Gastroesophageal sphincter (tissue), 3 donors: Measurements from ENCODE around the gene OCA2.
"Not testable (repeated sequence)": the region's sequence is repeated elsewhere in the genome, so short reads cannot be mapped to it uniquely, and the experiment has no call there.

Source experiments
- EP300 ChIP-seq: sonication (generic); formaldehyde crosslinking; IDR thresholded peaks from one replicate; pipeline ENCODE4 v1.6.1; 2017; ENCODE audit warnings: antibody characterized with exemption, mild to moderate bottlenecking
- POLR2A ChIP-seq, 2 donors: fragments of 450-650 bp; IDR thresholded peaks; one replicate each; pipeline ENCODE4 v1.6.1; 2017; ENCODE audit warnings: antibody characterized with exemption in 2 of 2, mild to moderate bottlenecking in 2 of 2, moderate library complexity in 1 of 2
- POLR2AphosphoS5 ChIP-seq: sonication (generic); formaldehyde crosslinking; IDR thresholded peaks from one replicate; pipeline ENCODE4 v1.6.1; 2017; ENCODE audit warnings: antibody characterized with exemption
- TF ChIP-seq, protein P1 (sequence below), 4 experiments: fragments of 200-600 bp in 2 of 4; fragments of 450-650 bp in 2 of 4; sonication (generic) in 1 of 4; IDR thresholded peaks; one replicate each; pipeline ENCODE4 v1.5.1; 2017 to 2019; ENCODE audit warnings: antibody characterized with exemption in 4 of 4, mild to moderate bottlenecking in 2 of 4, moderate library complexity in 2 of 4

DNA sequence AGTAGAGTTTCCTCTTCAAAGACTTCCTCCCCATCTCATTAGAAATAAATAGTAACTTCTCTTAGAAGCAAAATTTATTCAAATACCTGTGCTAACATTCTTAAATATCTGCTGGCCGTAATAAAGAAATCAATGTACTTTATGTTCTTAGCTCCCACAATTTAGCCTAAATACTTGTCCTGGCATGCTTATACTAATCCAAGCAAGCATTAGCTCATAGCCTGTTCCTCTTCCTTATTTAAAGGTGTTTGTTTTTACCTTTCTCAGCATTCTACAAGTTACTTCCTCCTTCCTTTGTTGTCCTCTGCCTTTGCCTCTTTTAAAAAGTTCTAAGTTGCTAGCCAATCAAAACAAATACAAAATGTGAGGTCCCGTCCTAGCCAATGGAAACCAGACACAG lies 90.9 kb downstream of the OCA2 start:
- TF ChIP-seq POLR2A (IDR thresholded peaks at IDR 0.05); POLR2AphosphoS5; EP300: not testable (repeated sequence)
- TF ChIP-seq, protein P1, sequence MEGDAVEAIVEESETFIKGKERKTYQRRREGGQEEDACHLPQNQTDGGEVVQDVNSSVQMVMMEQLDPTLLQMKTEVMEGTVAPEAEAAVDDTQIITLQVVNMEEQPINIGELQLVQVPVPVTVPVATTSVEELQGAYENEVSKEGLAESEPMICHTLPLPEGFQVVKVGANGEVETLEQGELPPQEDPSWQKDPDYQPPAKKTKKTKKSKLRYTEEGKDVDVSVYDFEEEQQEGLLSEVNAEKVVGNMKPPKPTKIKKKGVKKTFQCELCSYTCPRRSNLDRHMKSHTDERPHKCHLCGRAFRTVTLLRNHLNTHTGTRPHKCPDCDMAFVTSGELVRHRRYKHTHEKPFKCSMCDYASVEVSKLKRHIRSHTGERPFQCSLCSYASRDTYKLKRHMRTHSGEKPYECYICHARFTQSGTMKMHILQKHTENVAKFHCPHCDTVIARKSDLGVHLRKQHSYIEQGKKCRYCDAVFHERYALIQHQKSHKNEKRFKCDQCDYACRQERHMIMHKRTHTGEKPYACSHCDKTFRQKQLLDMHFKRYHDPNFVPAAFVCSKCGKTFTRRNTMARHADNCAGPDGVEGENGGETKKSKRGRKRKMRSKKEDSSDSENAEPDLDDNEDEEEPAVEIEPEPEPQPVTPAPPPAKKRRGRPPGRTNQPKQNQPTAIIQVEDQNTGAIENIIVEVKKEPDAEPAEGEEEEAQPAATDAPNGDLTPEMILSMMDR (IDR thresholded peaks at IDR 0.05) = not testable (repeated sequence)
